Measurements from ENCODE around the gene DMD. TPM values are rescaled to one million over a fixed set of nuclear protein-coding genes. Genes with fewer than 3 reads are reported as not detected.

DMD gene
- total RNA-seq, 2 experiments from 2014 or later = 0.14 to 0.37 TPM

DNA sequence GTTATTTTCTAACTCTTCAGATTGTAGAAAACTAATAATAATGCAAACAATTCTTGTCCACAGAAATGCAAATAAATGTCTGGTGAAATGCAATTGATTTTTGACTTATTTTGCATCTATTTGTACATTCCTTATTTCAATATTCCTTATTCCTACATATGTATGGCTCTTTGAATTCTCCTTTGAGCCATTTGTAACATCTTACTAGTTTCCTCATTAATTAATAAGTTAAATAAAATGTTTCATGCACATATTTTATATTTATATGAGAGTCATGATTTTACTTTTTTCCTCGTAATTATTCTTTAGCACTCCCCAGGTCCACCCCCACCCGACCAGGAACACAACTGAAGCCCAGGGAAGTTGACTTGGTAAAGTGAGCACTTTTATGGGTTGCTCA lies 2136.8 kb downstream of the DMD start:
- H3K36me3 Mint-ChIP-seq (ENCODE audit: low read depth) = no peaks in the 10 kb centered on the region
- intact Hi-C loops (cut with micrococcal nuclease) = no loop called here
- peaks cover 5% of the 10 kb centered on the region for H3K9me3 Mint-ChIP-seq
- H3K4me1 Mint-ChIP-seq (ENCODE audit: low read depth) = peaks cover 8% of the 10 kb centered on the region
- no peaks in the 10 kb centered on the region for H3K27me3 Mint-ChIP-seq (ENCODE audit: low read depth)
- no peak overlapping the region for H3K4me3 Mint-ChIP-seq
- CTCF ChIA-PET = no interaction called here
- no peak for DNase-seq
- no peak overlapping the region for H3K27ac Mint-ChIP-seq

DNA sequence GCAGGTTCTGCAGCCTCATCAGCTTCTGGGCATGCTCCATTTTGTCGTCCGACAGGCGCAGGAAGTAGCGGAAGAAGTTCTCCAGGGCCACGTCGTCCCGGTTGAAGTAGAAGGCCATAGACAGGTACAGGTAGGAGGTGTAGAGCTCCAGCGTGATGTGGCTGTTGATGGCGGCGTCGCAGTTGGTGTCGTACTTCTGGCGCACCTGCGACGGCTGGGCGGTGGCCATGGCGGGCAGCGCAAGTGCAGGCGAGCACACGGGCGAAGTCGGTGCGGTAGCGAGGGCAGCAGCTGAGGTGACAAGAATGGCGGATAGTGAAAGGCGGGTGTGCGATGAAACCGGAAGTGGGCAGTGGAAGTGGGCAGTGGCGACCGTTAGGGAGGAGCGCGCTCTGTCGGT lies 2139.6 kb downstream of the DMD start, which contains the start of gene FTHL17:
Gene FTHL17 (minus strand): TSS at position 317 of the 400 bp plus-strand sequence. CDS start 88 bp downstream, at position 229.
- H3K4me3 Mint-ChIP-seq = no peak within 1 kb of the TSS
- CTCF ChIA-PET = no interaction called here
- H3K9me3 Mint-ChIP-seq = peaks cover 5% of the 10 kb centered on the region
- no peak for DNase-seq
- H3K27me3 Mint-ChIP-seq (ENCODE audit: low read depth) = no peaks in the 10 kb centered on the region
- intact Hi-C loops (cut with micrococcal nuclease) = loop anchor here (2.0 kb wide), 1 partner anchor 183 kb away; the partner anchor contains the start of gene TAB3
- H3K4me1 Mint-ChIP-seq (ENCODE audit: low read depth) = peaks cover 12% of the 10 kb centered on the region
- no peaks in the 10 kb centered on the region for H3K36me3 Mint-ChIP-seq (ENCODE audit: low read depth)
- H3K27ac Mint-ChIP-seq = no peak within 1 kb of the TSS

DNA sequence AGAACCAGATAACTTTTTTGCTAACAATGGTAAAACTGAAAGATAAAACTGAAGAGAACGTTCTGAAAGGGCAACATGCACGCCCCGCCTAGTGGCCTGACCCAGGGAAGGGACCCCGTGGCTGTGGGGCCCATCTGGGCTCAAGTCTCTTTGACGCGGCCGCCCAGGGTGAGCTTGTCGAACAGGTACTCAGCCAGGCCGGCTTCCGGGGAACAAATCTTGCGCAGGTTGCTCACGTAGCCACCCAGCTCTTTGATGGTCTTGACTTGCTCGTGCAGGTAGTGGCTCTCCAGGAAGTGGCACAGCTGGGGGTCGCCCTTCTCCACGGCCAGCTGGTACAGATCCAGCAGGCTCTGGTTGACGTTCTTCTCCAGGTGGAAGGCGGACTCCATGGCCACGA lies 2140.1 kb downstream of the DMD start:
- no peaks in the 10 kb centered on the region for H3K36me3 Mint-ChIP-seq (ENCODE audit: low read depth)
- intact Hi-C loops (cut with micrococcal nuclease) = loop anchor here (2.0 kb wide), 1 partner anchor 182 kb away; the partner anchor contains the start of gene TAB3
- H3K27me3 Mint-ChIP-seq (ENCODE audit: low read depth) = no peaks in the 10 kb centered on the region
- H3K9me3 Mint-ChIP-seq = peaks cover 5% of the 10 kb centered on the region
- CTCF ChIA-PET = no interaction called here
- no peak overlapping the region for H3K4me3 Mint-ChIP-seq
- no peak overlapping the region for H3K27ac Mint-ChIP-seq
- H3K4me1 Mint-ChIP-seq (ENCODE audit: low read depth) = peaks cover 12% of the 10 kb centered on the region
- DNase-seq = no peak

DNA sequence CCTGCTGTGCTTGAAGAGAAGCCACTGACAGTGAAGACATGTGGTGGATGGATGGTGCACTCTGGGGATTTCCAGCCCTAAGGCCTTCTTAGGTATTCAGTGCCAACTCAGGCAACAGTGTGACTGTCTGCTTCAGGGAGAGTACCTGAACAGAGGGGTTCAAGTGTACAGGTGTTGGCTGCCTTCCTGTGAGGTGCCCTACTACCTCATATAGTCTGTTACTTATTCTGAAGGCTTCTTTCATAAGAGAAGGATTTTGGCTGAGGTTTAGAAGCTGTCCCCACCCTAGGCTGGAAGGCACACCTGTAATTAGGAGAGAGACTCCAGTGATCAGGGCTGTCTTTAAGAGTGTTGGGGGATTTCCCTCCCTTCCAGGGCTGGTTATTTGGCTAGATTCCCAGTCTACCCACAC lies 2141.3 kb downstream of the DMD start:
- DNase-seq = peak; percentile 52
- intact Hi-C loops (cut with micrococcal nuclease) = loop anchor here (1.0 to 2.0 kb wide), 3 partner anchors 29 to 181 kb away; partner anchors contain the start of gene TAB3
- Mint-ChIP-seq H3K4me3 (no peak overlapping the region), H3K9me3 (peaks cover 4% of the 10 kb centered on the region), H3K27me3 (ENCODE audit: low read depth) (no peaks in the 10 kb centered on the region), H3K4me1 (ENCODE audit: low read depth) (peaks cover 12% of the 10 kb centered on the region), H3K36me3 (ENCODE audit: low read depth) (no peaks in the 10 kb centered on the region), H3K27ac (no peak overlapping the region)
- CTCF ChIA-PET = interaction anchor here (0.7 kb wide), 1 partner anchor 33 kb away, joined by 3 read pairs; no protein-coding TSS in a partner anchor

Small RNAs within 50 kb of the gene (microRNA-seq; reads per million reads assigned to microRNA genes)
- gene MIR3915 (ENCODE audit: borderline microRNAs expressed, borderline replicate concordance) = not detected
- not detected for gene MIR548F5 (ENCODE audit: borderline microRNAs expressed, borderline replicate concordance)
